Stimulated activated CD4-positive, alpha-beta T cell treated with anti-CD3 and anti-CD28 coated beads, TNF-alpha, amount 100 ng/mL, for 48 hours (primary cell): Measurements from ENCODE around the gene TRABD.

Experiments used
- DNase-seq, 3 donors: peaks; one replicate each; pipeline ENCODE4 v3.0.0-alpha.2; 2020; ENCODE audit warnings: low read depth in 3 of 3

Gene TRABD

GRCh38 chr22:50238755-50239154 lies 53.0 kb downstream of the TRABD start:
- DNase-seq: no peak

GRCh38 chr22:50242406-50242949 lies 56.8 kb downstream of the TRABD start:
- DNase-seq: no peak

- DNase-seq: no peak
Measured at GRCh38 chr22:50243685-50244419, 58.1 kb downstream of the TRABD start.

GRCh38 chr22:50244420-50245213 lies 58.9 kb downstream of the TRABD start, which contains the start of gene TUBGCP6:
Gene TUBGCP6, minus strand, starts transcription at chr22:50245023. Its CDS starts 564 bp downstream, at chr22:50244459.
- peak; percentile 86 to 94 (median 86) for DNase-seq

GRCh38 chr22:50245214-50246072 lies 59.7 kb downstream of the TRABD start:
- no peak for DNase-seq

- no peak for DNase-seq
Measured at GRCh38 chr22:50246242-50247175, 60.8 kb downstream of the TRABD start.

GRCh38 chr22:50247748-50248147 lies 62.0 kb downstream of the TRABD start:
- DNase-seq: no peak

GRCh38 chr22:50248196-50249081 lies 62.7 kb downstream of the TRABD start:
- no peak for DNase-seq
